ENCODE measurements around the gene C11orf16. TPM values are rescaled to one million over a fixed set of nuclear protein-coding genes. Genes with fewer than 3 reads are reported as not detected.

Gene C11orf16
- total and polyA plus RNA-seq, 2 of the 8 experiments (the other 6 are each of a cell fraction or from before 2014, with no cell fraction given) = 0.08 TPM; not detected in 1

- no peak for TF ChIP-seq GABPA (IDR thresholded peaks at IDR 0.05; ENCODE audit: borderline replicate concordance, insufficient read depth, low read length)
- TF ChIP-seq CTCF (IDR thresholded peaks at IDR 0.05; ENCODE audit: control extremely low read depth in 1 of 3, insufficient read depth in 1 of 3, low read depth in 1 of 3, low read length in 3 of 3) = no peak
- TF ChIP-seq, protein P1, sequence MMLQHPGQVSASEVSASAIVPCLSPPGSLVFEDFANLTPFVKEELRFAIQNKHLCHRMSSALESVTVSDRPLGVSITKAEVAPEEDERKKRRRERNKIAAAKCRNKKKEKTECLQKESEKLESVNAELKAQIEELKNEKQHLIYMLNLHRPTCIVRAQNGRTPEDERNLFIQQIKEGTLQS (IDR thresholded peaks at IDR 0.05; ENCODE audit: insufficient read depth, low read depth, low read length) = no peak
- TF ChIP-seq CREB1 (IDR thresholded peaks at IDR 0.05) = no peak
- no peak for TF ChIP-seq FOSL1 (IDR thresholded peaks at IDR 0.05; ENCODE audit: insufficient read depth, low read depth, low read length)
- no peak for TF ChIP-seq USF2 (IDR thresholded peaks at IDR 0.05; ENCODE audit: low read length)
- TF ChIP-seq SUZ12 (IDR thresholded peaks at IDR 0.05; ENCODE audit: low read length) = no peak
Measured at GRCh38 chr11:8910649-8911026, 22.1 kb downstream of the C11orf16 start (continued).
